HCT116 (cell line): ENCODE data around the gene MCAT. TPM values are rescaled to one million over a fixed set of nuclear protein-coding genes. Genes with fewer than 3 reads are reported as not detected.

ENCODE experiments used
- ATAC-seq: fragments of 200-7000 bp; cut with Tn5 transposase; 2 replicates; pipeline ENCODE4 v1.9.1; 2020; ENCODE audit warnings: mild to moderate bottlenecking, moderate library complexity
- BruUV-seq: library from RNA; stranded (reverse); fragments of 400-500 nt; replicated peaks from 2 replicates; lab custom pipeline; 2021; lab: Mats Ljungman, UMichigan
- CTCF ChIA-PET: fragments of 300-600 bp; sonication (Branson Sonifier 250); formaldehyde crosslinking; loops from one replicate; lab custom pipeline; 2021; ENCODE audit warnings: antibody characterized with exemption; lab: Charles Lee
- POLR2A ChIA-PET: fragments of 300-600, 350-600 bp; sonication (Branson Sonifier 250); formaldehyde crosslinking; loops from one replicate; lab custom pipeline; 2021; ENCODE audit warnings: antibody characterized with exemption; lab: Charles Lee
- RAD21 ChIA-PET, 2 experiments: fragments of 300-600 bp; sonication (Branson Sonifier 250); formaldehyde crosslinking; loops; one replicate each; lab custom pipeline; 2023; ENCODE audit warnings: low total read pairs in 2 of 2; ENCODE audit not compliant: uncharacterized antibody in 2 of 2, unreplicated experiment in 2 of 2, low non-redundant PET in 1 of 2; lab: Charles Lee
- DNase-seq: peaks from one replicate; pipeline ENCODE4 v3.0.0-alpha.2; 2010; ENCODE audit warnings: low read depth, low spot score
- H2AFZ ChIP-seq: fragments of 200-600 bp; shearing (Covaris generic), sonication (generic); 2 replicates; pipeline ENCODE4 v1.6.1; 2017; ENCODE audit warnings: low read depth, mixed run types, mixed read lengths, antibody characterized with exemption, low read length; ENCODE audit not compliant: poor library complexity, severe bottlenecking
- H3K27ac ChIP-seq: 2 replicates; pipeline ENCODE4 v1.5.1; 2012; ENCODE audit warnings: low read depth, low read length
- H3K27me3 ChIP-seq: fragments of 200-600 bp; sonication (generic); 2 replicates; pipeline ENCODE4 v1.6.1; 2016; ENCODE audit warnings: mixed run types, low read length, mixed read lengths; ENCODE audit not compliant: insufficient read depth
- H3K36me3 ChIP-seq, 2 experiments: fragments of 200-500 bp in 1 of 2; fragments of 200-600 bp in 1 of 2; sonication (Bioruptor generic) in 1 of 2; sonication (generic) in 1 of 2; 2 replicates each; pipeline versions ENCODE4 v1.5.1 to v1.6.1; 2014 to 2016; ENCODE audit warnings: low read length in 2 of 2, inconsistent platforms in 1 of 2, mixed read lengths in 1 of 2, mixed run types in 1 of 2; ENCODE audit not compliant: insufficient read depth in 2 of 2, control insufficient read depth in 1 of 2
- H3K4me1 ChIP-seq, 2 experiments: fragments of 200-600 bp in 1 of 2; sonication (generic) in 1 of 2; 2 replicates each; pipeline versions ENCODE4 v1.5.1 to v1.6.1; 2012 to 2017; ENCODE audit warnings: low read length in 2 of 2, inconsistent platforms in 1 of 2, mild to moderate bottlenecking in 1 of 2, mixed read lengths in 1 of 2, mixed run types in 1 of 2, moderate library complexity in 1 of 2; ENCODE audit not compliant: insufficient read depth in 2 of 2, control insufficient read depth in 1 of 2
- H3K4me2 ChIP-seq: fragments of 200-600 bp; sonication (generic); 2 replicates; pipeline ENCODE4 v1.6.1; 2017; ENCODE audit warnings: mixed run types, low read length, mixed read lengths
- H3K4me3 ChIP-seq, 2 experiments: fragments of 200-600 bp in 1 of 2; sonication (generic) in 1 of 2; replicated peaks in 1 of 2; 2 replicates each; pipeline ENCODE4 v1.5.1; 2011 to 2016; ENCODE audit warnings: low read length in 2 of 2, control low read depth in 1 of 2, low read depth in 1 of 2, mild to moderate bottlenecking in 1 of 2, mixed read lengths in 1 of 2, mixed run types in 1 of 2
- H3K79me2 ChIP-seq: fragments of 200-600 bp; sonication (generic); 2 replicates; pipeline ENCODE4 v1.6.1; 2017; ENCODE audit warnings: mild to moderate bottlenecking, mixed run types, low read length, moderate library complexity, mixed read lengths; ENCODE audit not compliant: insufficient read depth
- H3K9ac ChIP-seq: fragments of 200-600 bp; sonication (generic); 2 replicates; pipeline ENCODE4 v1.6.1; 2016; ENCODE audit warnings: low read length, mixed read lengths
- H3K9me2 ChIP-seq: fragments of 200-600 bp; sonication (generic), shearing (Covaris generic); 2 replicates; pipeline ENCODE4 v1.6.1; 2017; ENCODE audit warnings: mixed run types, mild to moderate bottlenecking, moderate library complexity; ENCODE audit not compliant: insufficient read depth
- H3K9me3 ChIP-seq, 2 experiments: fragments of 200-500 bp in 1 of 2; fragments of 200-600 bp in 1 of 2; sonication (Bioruptor generic) in 1 of 2; sonication (generic) in 1 of 2; 2 replicates each; pipeline ENCODE4 v1.6.1; 2014 to 2017; ENCODE audit warnings: low read length in 2 of 2, mixed read lengths in 2 of 2, inconsistent platforms in 1 of 2, low read depth in 1 of 2, mild to moderate bottlenecking in 1 of 2, mixed run types in 1 of 2, moderate library complexity in 1 of 2; ENCODE audit not compliant: control insufficient read depth in 1 of 2, insufficient read depth in 1 of 2
- H4K20me1 ChIP-seq: fragments of 200-600 bp; sonication (generic), shearing (Covaris generic); 2 replicates; pipeline ENCODE4 v1.6.1; 2017; ENCODE audit warnings: mixed run types, mild to moderate bottlenecking, moderate library complexity; ENCODE audit not compliant: insufficient read depth
- CBX3 ChIP-seq: IDR thresholded peaks from 2 replicates; pipeline ENCODE4 v1.6.1; 2012; ENCODE audit warnings: low read depth
- CEBPB ChIP-seq: IDR thresholded peaks from 2 replicates; pipeline ENCODE4 v1.6.1; 2012; ENCODE audit warnings: low read depth
- CTCF ChIP-seq, 3 experiments: fragments of 200-600 bp in 1 of 3; sonication (generic) in 1 of 3; IDR thresholded peaks in 2 of 3; conservative IDR thresholded peaks in 1 of 3; 2 replicates each; pipeline ENCODE4 v1.5.1; 2012 to 2017; ENCODE audit warnings: low read depth in 2 of 3, low read length in 2 of 3, antibody characterized with exemption in 1 of 3, borderline replicate concordance in 1 of 3, control low read depth in 1 of 3, mild to moderate bottlenecking in 1 of 3, mixed read lengths in 1 of 3, mixed run types in 1 of 3, moderate library complexity in 1 of 3; ENCODE audit not compliant: insufficient read depth in 1 of 3
- MAX ChIP-seq: IDR thresholded peaks from 2 replicates; pipeline ENCODE4 v1.6.1; 2012
- POLR2AphosphoS5 ChIP-seq: IDR thresholded peaks from 2 replicates; pipeline ENCODE4 v1.6.1; 2011; ENCODE audit warnings: mild to moderate bottlenecking, low read depth, low read length, moderate library complexity
- RAD21 ChIP-seq: IDR thresholded peaks from 2 replicates; pipeline ENCODE4 v1.6.1; 2012; ENCODE audit warnings: low read depth, mild to moderate bottlenecking
- SP1 ChIP-seq: IDR thresholded peaks from 2 replicates; pipeline ENCODE4 v1.6.1; 2012; ENCODE audit warnings: low read depth
- TCF7L2 ChIP-seq: IDR thresholded peaks from 2 replicates; pipeline ENCODE4 v1.7.0; 2011; ENCODE audit warnings: borderline replicate concordance, inconsistent platforms; ENCODE audit not compliant: insufficient read depth, insufficient read length; ENCODE audit errors: extremely low read depth
- intact Hi-C: fragments of 100-400 bp; cut with micrococcal nuclease; formaldehyde crosslinking; loops from 2 replicates; pipeline ENCODE4 v1.10.0; 2022
- total RNA-seq: library from RNA; stranded (reverse); gene quantifications from one replicate; pipeline ENCODE4 v1.2.1, GENCODE V29; 2021; ENCODE audit not compliant: unreplicated experiment

MCAT gene
- total RNA-seq, 1 experiment from 2014 or later: 34.8 TPM

GRCh38 chr22:43131773-43132501 lies 11.3 kb downstream of the MCAT start:
- no peak overlapping the region for H3K9ac ChIP-seq
- no peak overlapping the region for H3K4me3 ChIP-seq
- peaks cover 19 to 32% of the 10 kb centered on the region in 2 experiments for H3K4me1 ChIP-seq
- BruUV-seq: no TSS peak
- peak; percentile 48; the same call in 1 of the 2 replicates for TF ChIP-seq POLR2AphosphoS5
- no peak; the same call in 1 of the 2 replicates for TF ChIP-seq MAX
- no peak for TF ChIP-seq RAD21
- no peak for TF ChIP-seq CEBPB
- TF ChIP-seq TCF7L2: no peak
- TF ChIP-seq SP1: no peak
- no peak for TF ChIP-seq CTCF (IDR thresholded peaks at IDR 0.05 in 2 of 3, conservative IDR thresholded peaks at IDR 0.05 in 1 of 3; ENCODE audit: borderline replicate concordance in 1 of 3, insufficient read depth in 1 of 3, low read depth in 2 of 3, low read length in 2 of 3)
- no peak for TF ChIP-seq CBX3
- no peaks in the 10 kb centered on the region for H3K27me3 ChIP-seq
- intact Hi-C loops: no loop called here
- no peak overlapping the region for H2AFZ ChIP-seq
- H3K79me2 ChIP-seq: peaks cover 56% of the 10 kb centered on the region
- H3K27ac ChIP-seq: no peak overlapping the region; the same call in 1 of the 2 replicates
- no peaks in the 10 kb centered on the region for H4K20me1 ChIP-seq
- ChIA-PET RAD21 (interaction anchor here in 1 of 2 experiments (0.6 kb wide), 1 partner anchor 98 kb away, joined by 3 read pairs; no protein-coding TSS in a partner anchor), POLR2A (interaction anchor here (0.7 kb wide), 1 partner anchor 28 kb away, joined by 4 read pairs; no protein-coding TSS in a partner anchor), CTCF (no interaction called here)
- no peaks in the 10 kb centered on the region; a peak in 1 of 4 replicates for H3K9me3 ChIP-seq
- H3K36me3 ChIP-seq: peaks cover 27 to 43% of the 10 kb centered on the region in 2 experiments
- no peak overlapping the region for H3K4me2 ChIP-seq
- H3K9me2 ChIP-seq: no peaks in the 10 kb centered on the region
- ATAC-seq: no peak
- no peak for DNase-seq
